Activated B cell treated with CpG ODN at 0.5 μM for 24 hours (primary cell): Measurements from ENCODE around the gene ZNF536. TPM values are rescaled to one million over a fixed set of nuclear protein-coding genes. Genes with fewer than 3 reads are reported as not detected.
"Not testable (repeated sequence)": the region's sequence is repeated elsewhere in the genome, so short reads cannot be mapped to it uniquely, and the experiment has no call there.

Experiments used
- ATAC-seq: fragments of 200-7000 bp; cut with Tn5 transposase; one replicate; pipeline ENCODE4 v1.10.0; 2021; ENCODE audit warnings: low read depth, mild to moderate bottlenecking, moderate library complexity
- CTCF ChIA-PET: fragments of 350-600 bp; sonication (Branson Sonifier 250); formaldehyde crosslinking; loops from one replicate; lab custom pipeline; 2021; ENCODE audit warnings: antibody characterized with exemption; lab: Charles Lee
- POLR2A ChIA-PET: fragments of 350-600 bp; sonication (Branson Sonifier 250); formaldehyde crosslinking; loops from one replicate; lab custom pipeline; 2021; ENCODE audit warnings: antibody characterized with exemption; lab: Charles Lee
- DNase-seq: peaks from one replicate; pipeline ENCODE4 v3.0.0; 2022
- H3K27ac Mint-ChIP-seq: one replicate; pipeline ENCODE4 v1.8.0; 2020; ENCODE audit warnings: mixed read lengths
- H3K27me3 Mint-ChIP-seq: one replicate; pipeline ENCODE4 v1.8.0; 2021; ENCODE audit warnings: mixed read lengths
- H3K36me3 Mint-ChIP-seq: one replicate; pipeline ENCODE4 v1.8.0; 2021; ENCODE audit warnings: low read depth, mixed read lengths
- H3K4me1 Mint-ChIP-seq: one replicate; pipeline ENCODE4 v1.8.0; 2021; ENCODE audit warnings: mixed read lengths
- H3K4me3 Mint-ChIP-seq: one replicate; pipeline ENCODE4 v1.8.0; 2020; ENCODE audit warnings: mild to moderate bottlenecking, mixed read lengths
- H3K9me3 Mint-ChIP-seq: one replicate; pipeline ENCODE4 v1.8.0; 2020; ENCODE audit warnings: mixed read lengths
- intact Hi-C: fragments of 100-400 bp; cut with micrococcal nuclease; formaldehyde crosslinking; loops from one replicate; pipeline ENCODE4 v1.15.1; 2024
- total RNA-seq: library from RNA; stranded (reverse); gene quantifications from 2 replicates; pipeline ENCODE4 v1.2.3, GENCODE V29; 2022
- TF ChIP-seq, protein P1 (sequence below): fragments of 200-600 bp; IDR thresholded peaks from one replicate; pipeline ENCODE4 v1.8.0; 2022; ENCODE audit warnings: antibody characterized with exemption, mild to moderate bottlenecking

Gene ZNF536
- total RNA-seq, 1 donor from 2014 or later = not detected

DNA sequence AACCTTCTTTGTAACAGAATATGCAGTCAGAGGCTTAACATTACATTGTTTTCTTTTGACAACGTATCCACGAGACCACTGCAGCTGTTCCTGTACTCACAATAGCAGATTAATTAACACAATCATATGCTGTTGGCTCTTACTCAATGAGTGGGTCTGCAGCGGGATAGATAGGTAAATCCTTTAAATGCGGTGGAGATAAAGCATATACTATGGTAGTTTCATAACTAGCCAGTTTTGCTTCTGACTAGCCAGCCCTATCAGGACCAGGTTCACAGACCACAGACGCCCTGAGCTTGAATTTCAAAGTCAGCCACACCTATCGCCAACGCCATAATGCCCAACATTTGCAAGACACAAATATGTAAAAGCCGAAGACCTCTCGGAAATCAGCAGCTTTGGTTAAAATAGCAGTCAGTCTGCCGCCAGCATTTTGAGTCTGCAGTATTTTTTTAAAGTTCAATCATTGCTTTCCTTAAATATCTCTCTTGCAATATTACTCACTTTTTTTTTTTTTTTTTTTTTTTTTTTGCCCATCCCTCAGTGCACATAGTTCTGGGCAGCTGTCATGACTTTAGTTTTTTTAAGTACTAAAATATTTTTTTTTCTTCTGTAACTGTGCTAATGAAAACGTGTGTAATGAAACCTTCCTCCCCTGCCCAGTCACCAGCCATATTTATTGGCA lies 120.5 kb downstream of the ZNF536 start:
- TF ChIP-seq, protein P1, sequence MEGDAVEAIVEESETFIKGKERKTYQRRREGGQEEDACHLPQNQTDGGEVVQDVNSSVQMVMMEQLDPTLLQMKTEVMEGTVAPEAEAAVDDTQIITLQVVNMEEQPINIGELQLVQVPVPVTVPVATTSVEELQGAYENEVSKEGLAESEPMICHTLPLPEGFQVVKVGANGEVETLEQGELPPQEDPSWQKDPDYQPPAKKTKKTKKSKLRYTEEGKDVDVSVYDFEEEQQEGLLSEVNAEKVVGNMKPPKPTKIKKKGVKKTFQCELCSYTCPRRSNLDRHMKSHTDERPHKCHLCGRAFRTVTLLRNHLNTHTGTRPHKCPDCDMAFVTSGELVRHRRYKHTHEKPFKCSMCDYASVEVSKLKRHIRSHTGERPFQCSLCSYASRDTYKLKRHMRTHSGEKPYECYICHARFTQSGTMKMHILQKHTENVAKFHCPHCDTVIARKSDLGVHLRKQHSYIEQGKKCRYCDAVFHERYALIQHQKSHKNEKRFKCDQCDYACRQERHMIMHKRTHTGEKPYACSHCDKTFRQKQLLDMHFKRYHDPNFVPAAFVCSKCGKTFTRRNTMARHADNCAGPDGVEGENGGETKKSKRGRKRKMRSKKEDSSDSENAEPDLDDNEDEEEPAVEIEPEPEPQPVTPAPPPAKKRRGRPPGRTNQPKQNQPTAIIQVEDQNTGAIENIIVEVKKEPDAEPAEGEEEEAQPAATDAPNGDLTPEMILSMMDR = no peak
- Mint-ChIP-seq H3K4me3 (no peak overlapping the region), H3K27ac (no peak overlapping the region), H3K4me1 (no peaks in the 10 kb centered on the region), H3K27me3 (no peaks in the 10 kb centered on the region), H3K36me3 (no peaks in the 10 kb centered on the region), H3K9me3 (peaks cover 2% of the 10 kb centered on the region)
- ATAC-seq = no peak
- CTCF ChIA-PET = no interaction called here
- POLR2A ChIA-PET = no interaction called here
- intact Hi-C loops = no loop called here
- DNase-seq = no peak

DNA sequence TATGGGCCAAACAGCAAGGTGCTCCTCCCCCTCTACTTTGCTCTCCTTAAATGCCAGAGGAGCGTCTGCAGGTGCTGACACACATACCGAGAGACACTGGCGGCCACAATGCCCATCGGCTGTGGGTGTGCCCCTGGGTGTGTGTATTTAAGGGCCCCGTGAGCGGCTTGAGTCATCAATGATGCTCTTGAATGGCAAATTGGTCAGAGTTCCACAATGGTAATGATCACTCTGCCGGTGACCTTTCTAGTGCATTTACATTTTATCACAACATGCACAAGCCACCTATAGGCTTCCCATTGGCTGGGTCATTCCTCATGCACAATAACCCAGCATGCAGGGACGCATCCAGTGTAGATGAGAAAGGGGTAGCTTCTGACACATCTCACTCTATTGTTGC lies 124.8 kb downstream of the ZNF536 start:
- Mint-ChIP-seq H3K27ac (no peak overlapping the region), H3K4me3 (no peak overlapping the region), H3K4me1 (no peaks in the 10 kb centered on the region), H3K36me3 (no peaks in the 10 kb centered on the region), H3K9me3 (peaks cover 5% of the 10 kb centered on the region), H3K27me3 (no peaks in the 10 kb centered on the region)
- TF ChIP-seq, protein P1 = no peak
- CTCF ChIA-PET = no interaction called here
- POLR2A ChIA-PET = no interaction called here
- ATAC-seq (no peak), DNase-seq (no peak)
- intact Hi-C loops = no loop called here

DNA sequence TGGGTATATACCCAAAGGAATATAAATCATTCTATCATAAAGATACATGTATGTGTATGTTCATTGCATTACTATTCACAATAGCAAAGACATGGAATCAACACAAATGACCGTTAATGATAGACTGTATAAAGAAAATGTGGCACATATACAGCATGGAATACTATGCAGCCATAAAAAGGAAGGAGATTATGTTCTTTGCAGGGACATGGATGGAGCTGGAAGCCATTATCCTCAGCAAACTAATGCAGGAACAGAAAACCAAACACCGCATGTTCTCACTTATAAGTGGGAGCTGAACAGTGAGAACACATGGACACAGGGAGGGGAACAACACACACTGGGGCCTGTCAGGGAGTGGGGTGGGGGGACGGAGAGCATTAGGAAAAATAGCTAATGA lies 125.9 kb downstream of the ZNF536 start:
- POLR2A ChIA-PET, H3K4me1 Mint-ChIP-seq, CTCF ChIA-PET, H3K4me3 Mint-ChIP-seq, H3K36me3 Mint-ChIP-seq, H3K27me3 Mint-ChIP-seq, intact Hi-C loops, H3K27ac Mint-ChIP-seq, ATAC-seq, DNase-seq, H3K9me3 Mint-ChIP-seq: not testable (repeated sequence)

DNA sequence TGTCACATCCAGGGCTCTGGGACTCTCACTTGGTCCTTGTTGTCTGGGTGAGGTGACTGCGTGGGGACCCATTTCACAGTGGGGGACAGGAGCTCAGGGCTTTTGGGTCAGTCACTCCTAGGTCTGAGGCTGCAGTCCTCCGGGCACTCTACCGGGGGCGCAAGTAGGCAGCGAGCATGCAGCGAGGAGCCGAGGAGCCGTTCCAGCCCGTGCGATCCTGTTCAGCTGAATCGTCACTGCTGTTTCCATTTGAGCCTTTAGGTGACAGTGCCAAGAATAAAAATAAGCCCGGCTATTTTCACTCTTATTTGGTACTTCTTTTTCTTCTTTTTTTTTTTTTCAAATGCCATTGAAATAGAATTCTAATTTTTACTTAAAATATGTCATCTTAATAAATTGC lies 126.5 kb downstream of the ZNF536 start:
- H3K36me3 Mint-ChIP-seq = no peaks in the 10 kb centered on the region
- ChIA-PET CTCF (no interaction called here), POLR2A (no interaction called here)
- H3K4me1 Mint-ChIP-seq = no peaks in the 10 kb centered on the region
- TF ChIP-seq, protein P1 = no peak
- no peaks in the 10 kb centered on the region for H3K27me3 Mint-ChIP-seq
- no peak overlapping the region for H3K4me3 Mint-ChIP-seq
- DNase-seq (no peak), ATAC-seq (no peak)
- intact Hi-C loops = no loop called here
- H3K9me3 Mint-ChIP-seq = peaks cover 5% of the 10 kb centered on the region
- H3K27ac Mint-ChIP-seq = no peak overlapping the region

DNA sequence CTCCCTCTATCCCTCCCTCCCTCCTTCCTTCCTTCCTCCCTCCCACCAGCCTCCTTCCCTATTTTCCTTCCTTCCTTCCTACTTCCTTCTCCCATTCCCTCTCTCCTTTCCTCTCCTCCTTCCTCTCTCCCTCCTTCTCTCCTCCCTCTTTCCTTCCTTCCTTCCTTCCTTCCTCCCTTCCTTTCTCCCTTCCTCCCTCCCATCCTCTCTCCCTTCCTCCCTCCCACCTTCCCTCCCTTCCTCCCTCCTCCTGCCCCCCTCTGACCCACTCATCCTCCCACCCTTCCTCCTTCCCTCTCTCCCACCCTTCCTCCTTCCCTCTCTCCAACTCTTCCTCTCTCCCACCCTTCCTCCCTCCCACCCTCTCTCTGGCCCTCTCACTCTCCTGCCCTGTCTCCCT lies 132.1 kb downstream of the ZNF536 start:
- Mint-ChIP-seq H3K4me3 (no peak overlapping the region), H3K27ac (no peak overlapping the region), H3K4me1 (no peaks in the 10 kb centered on the region), H3K9me3 (no peaks in the 10 kb centered on the region), H3K27me3 (no peaks in the 10 kb centered on the region), H3K36me3 (no peaks in the 10 kb centered on the region)
- intact Hi-C loops = no loop called here
- POLR2A ChIA-PET = no interaction called here
- no peak for DNase-seq
- CTCF ChIA-PET = no interaction called here
- no peak for ATAC-seq
- TF ChIP-seq, protein P1 = no peak
